Measurements from ENCODE around the gene CASKIN1. TPM values are rescaled to one million over a fixed set of nuclear protein-coding genes. Genes with fewer than 3 reads are reported as not detected.
"Not testable (repeated sequence)": the region's sequence is repeated elsewhere in the genome, so short reads cannot be mapped to it uniquely, and the experiment has no call there.

Gene CASKIN1
- total RNA-seq, 2 experiments from 2014 or later, result 0.05 to 0.63 TPM

DNA sequence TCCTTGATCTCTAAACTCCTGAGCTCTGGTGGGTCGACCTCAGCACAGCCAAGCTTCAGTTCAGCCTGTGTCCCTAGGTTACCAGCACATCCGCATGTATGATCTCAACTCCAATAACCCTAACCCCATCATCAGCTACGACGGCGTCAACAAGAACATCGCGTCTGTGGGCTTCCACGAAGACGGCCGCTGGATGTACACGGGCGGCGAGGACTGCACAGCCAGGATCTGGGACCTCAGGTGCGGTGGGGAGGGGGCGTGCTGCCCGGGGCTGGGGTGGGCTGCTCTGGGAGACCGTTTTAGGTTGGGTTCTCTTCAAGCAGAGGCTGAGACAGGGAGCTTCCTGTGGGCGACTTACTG lies 10.0 kb upstream of the CASKIN1 start:
- POLR2A ChIA-PET, result interaction anchor here (0.5 to 2.0 kb wide), 3 partner anchors 52 to 262 kb away, joined by 3 to 9 read pairs (median 3); partner anchors contain the start of gene TRAF7
- H3K4me3 Mint-ChIP-seq, result peak overlapping the region; percentile 86
- no peak for ATAC-seq
- DNase-seq, result no peak
- peaks cover 18% of the 10 kb centered on the region for H3K36me3 Mint-ChIP-seq (ENCODE audit: low read depth)
- CTCF ChIA-PET, result interaction anchor here (1.4 to 2.1 kb wide), 2 partner anchors 8 to 51 kb away, joined by 3 to 6 read pairs; partner anchors contain the start of genes PGP and TRAF7
- H3K27me3 Mint-ChIP-seq (ENCODE audit: low read depth), result peaks cover 5% of the 10 kb centered on the region
- peak overlapping the region; percentile 84 for H3K27ac Mint-ChIP-seq
- peaks cover 25% of the 10 kb centered on the region for H3K4me1 Mint-ChIP-seq (ENCODE audit: low read depth)
- H3K9me3 Mint-ChIP-seq (ENCODE audit: insufficient read depth), result no peaks in the 10 kb centered on the region

DNA sequence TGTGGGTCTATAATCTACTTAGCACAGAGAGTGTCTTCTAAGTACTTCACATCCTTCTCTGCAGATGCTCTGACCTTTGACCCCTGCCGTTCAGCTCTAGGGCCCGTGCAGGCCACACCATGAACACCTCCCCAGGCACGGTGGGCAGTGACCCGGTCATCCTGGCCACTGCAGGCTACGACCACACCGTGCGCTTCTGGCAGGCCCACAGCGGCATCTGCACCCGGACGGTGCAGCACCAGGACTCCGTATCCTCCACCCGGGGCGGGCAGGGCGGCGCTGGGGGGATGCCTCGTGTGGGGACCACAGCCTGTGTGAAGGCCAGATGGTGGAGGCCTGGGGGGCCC lies 9.5 kb upstream of the CASKIN1 start:
- ATAC-seq (peak; percentile 12), DNase-seq (no peak)
- Mint-ChIP-seq H3K27me3 (ENCODE audit: low read depth) (peaks cover 5% of the 10 kb centered on the region), H3K27ac (peak overlapping the region; percentile 84), H3K9me3 (ENCODE audit: insufficient read depth) (no peaks in the 10 kb centered on the region), H3K4me3 (peak overlapping the region; percentile 86), H3K36me3 (ENCODE audit: low read depth) (peaks cover 18% of the 10 kb centered on the region), H3K4me1 (ENCODE audit: low read depth) (peaks cover 24% of the 10 kb centered on the region)
- ChIA-PET POLR2A (interaction anchor here (0.5 to 2.0 kb wide), 6 partner anchors 8 to 262 kb away, joined by 3 to 9 read pairs (median 4); partner anchors contain the start of genes ECI1, PGP, RPS2 and TRAF7), CTCF (interaction anchor here (1.1 to 2.1 kb wide), 3 partner anchors 9 to 51 kb away, joined by 3 to 6 read pairs (median 5); partner anchors contain the start of genes ECI1, PGP and TRAF7)

DNA sequence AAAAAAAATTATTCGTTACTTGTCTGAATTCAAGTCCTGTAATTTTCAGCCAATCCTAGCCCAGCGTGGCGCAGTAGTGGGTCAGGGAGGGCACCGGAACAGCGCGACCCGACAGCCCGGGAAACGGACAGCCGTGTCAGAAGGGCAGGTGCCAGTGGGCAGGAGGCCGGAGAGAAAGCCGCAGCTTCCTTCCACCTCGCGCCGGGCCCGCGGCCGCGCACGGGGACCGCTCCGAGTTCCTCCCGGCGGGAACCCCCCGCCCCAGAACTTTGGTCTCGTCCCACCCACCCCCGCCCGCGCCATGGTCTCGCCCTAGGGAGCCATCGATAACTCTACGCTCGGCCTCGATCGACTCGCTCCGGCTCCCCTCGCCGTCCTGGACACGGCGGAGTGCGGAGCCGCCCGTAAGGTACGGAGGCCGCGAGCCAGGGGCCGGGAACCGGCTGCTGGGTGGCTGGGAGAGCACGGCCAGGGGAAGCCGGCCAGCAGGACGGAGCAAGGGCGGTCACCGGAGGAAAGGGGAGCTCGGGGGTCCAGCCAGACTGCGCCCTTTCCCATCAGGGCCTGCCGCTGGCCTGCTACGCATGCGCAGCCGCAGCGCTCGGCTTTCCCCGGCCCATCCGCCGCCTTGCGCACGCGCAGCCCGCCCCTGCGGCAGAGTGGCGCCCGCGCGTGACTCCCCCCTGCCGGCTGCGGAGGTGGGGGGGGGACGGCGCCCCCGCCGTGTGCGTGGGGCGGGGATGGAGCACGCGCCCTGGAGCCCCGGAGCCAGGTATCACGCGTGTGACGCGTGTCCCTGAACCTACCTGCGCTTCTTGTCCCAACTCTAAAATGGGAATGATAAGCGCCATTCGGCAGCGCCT lies 8.9 kb upstream of the CASKIN1 start, which contains the start of gene MLST8:
Gene MLST8 (plus strand): TSS at position 351 of the 863 bp plus-strand sequence. CDS start 632 bp downstream, outside the sequence.
- Mint-ChIP-seq H3K27me3 (ENCODE audit: low read depth) (peaks cover 9% of the 10 kb centered on the region), H3K4me3 (peak within 1 kb of the TSS; percentile 86), H3K4me1 (ENCODE audit: low read depth) (peaks cover 24% of the 10 kb centered on the region), H3K27ac (peak within 1 kb of the TSS; percentile 85), H3K36me3 (ENCODE audit: low read depth) (peaks cover 17% of the 10 kb centered on the region), H3K9me3 (ENCODE audit: insufficient read depth) (no peaks in the 10 kb centered on the region)
- peak; percentile 90 for DNase-seq
- CTCF ChIA-PET, result interaction anchor here (1.1 to 2.1 kb wide), 3 partner anchors 9 to 50 kb away, joined by 3 to 6 read pairs (median 5); partner anchors contain the start of genes ECI1, PGP and TRAF7
- peak; percentile 79 for ATAC-seq
- POLR2A ChIA-PET, result interaction anchor here (0.7 to 2.0 kb wide), 5 partner anchors 9 to 240 kb away, joined by 3 to 9 read pairs (median 4); partner anchors contain the start of genes ECI1, PGP, RPS2 and TRAF7

DNA sequence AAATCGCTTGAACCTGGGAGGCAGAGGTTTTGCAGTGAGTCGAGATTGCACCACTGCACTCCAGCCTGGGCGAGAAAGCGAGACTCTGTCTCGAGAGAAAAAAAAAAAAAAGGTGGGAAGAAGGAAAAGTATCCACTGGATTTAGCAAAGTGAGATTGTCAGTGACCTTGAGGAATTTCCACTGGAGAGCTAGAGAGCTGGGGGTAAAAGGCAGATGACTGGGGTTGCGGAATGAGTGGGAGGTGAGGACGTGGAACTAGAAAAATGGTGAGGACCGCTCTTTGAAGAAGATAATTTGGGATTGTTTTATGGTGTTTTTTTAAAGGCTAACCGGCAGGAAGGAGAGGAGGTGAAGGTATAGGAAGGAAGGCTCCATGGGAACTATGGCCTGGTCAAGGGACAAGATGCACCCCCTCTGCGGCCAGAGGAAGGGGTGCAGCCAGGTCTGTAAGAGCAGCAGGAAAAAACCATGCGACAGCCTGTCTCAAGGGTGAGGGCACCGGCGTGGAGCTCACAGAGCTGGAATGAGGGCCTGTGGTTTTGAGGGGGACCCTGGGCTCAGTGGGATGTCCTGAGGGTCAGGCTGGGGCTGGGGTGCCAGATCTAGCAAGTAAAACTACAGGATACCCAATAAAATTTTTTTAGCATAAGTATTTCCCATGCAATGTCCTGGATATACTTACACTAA lies 8.2 kb upstream of the CASKIN1 start:
- POLR2A ChIA-PET, result interaction anchor here (0.7 to 1.6 kb wide), 4 partner anchors 10 to 240 kb away, joined by 3 to 4 read pairs (median 3); partner anchors contain the start of genes ECI1, PGP and RPS2
- Mint-ChIP-seq H3K4me3 (peak overlapping the region; percentile 78), H3K4me1 (ENCODE audit: low read depth) (peaks cover 24% of the 10 kb centered on the region), H3K27ac (peak overlapping the region; percentile 81), H3K9me3 (ENCODE audit: insufficient read depth) (no peaks in the 10 kb centered on the region), H3K36me3 (ENCODE audit: low read depth) (peaks cover 16% of the 10 kb centered on the region), H3K27me3 (ENCODE audit: low read depth) (peaks cover 10% of the 10 kb centered on the region)
- no peak for DNase-seq
- CTCF ChIA-PET, result interaction anchor here (2.1 kb wide), 1 partner anchor 10 kb away, joined by 6 read pairs; the partner anchor contains the start of gene PGP
- no peak for ATAC-seq

DNA sequence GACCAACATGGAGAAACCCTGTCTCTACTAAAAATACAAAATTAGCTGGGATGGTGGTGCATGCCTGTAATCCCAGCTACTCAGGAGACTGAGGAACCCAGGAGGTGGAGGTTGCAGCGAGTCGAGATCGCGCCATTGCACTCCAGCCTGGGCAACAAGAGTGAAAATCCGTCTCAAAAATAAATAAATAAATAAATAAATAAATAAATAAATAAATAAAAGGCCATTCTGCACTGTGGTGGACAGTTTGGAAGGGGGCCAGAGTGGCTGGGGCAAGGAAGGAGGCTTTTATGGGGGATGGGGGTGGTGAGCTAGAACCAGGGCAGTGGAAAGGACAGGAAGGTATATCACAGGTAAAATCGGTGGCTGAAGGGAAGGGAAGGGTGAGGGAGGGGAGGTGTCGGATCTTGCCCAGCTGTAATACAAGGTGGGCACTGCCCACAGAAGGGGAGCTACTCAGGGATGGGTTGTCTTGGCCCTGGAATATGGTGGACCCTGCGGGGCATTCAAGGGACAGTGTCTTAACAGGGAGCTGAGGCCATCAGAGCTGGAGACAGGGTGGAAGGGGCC lies 6.8 kb upstream of the CASKIN1 start:
- ChIA-PET CTCF (interaction anchor here (1.0 kb wide), 1 partner anchor 8 kb away, joined by 3 read pairs; no protein-coding TSS in a partner anchor), POLR2A (interaction anchor here (1.0 kb wide), 1 partner anchor 48 kb away, joined by 3 read pairs; the partner anchor contains the start of gene TRAF7)
- H3K9me3 Mint-ChIP-seq (ENCODE audit: insufficient read depth); H3K27ac Mint-ChIP-seq; DNase-seq; ATAC-seq: not testable (repeated sequence)
- Mint-ChIP-seq H3K27me3 (ENCODE audit: low read depth) (peaks cover 20% of the 10 kb centered on the region), H3K4me1 (ENCODE audit: low read depth) (peaks cover 24% of the 10 kb centered on the region), H3K4me3 (peak overlapping the region; percentile 2), H3K36me3 (ENCODE audit: low read depth) (peaks cover 15% of the 10 kb centered on the region)

DNA sequence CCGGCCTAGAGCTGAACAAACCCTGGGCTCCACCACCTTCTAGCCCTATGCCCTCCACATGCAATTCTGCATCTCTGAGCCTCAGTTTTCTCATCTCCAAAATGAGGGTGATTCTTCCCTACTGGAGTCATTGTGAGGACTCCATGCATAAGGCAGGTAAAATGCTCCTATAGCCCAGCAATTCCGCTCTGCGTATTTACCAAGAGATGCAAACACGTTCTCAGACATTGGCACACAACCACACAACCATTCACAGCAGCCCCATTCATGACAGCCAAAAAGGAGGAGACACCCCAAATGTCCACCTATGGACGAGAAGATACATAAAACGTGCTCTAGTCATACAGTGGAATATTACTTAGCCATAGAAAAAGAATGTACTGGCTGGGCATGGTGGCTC lies 3.9 kb upstream of the CASKIN1 start:
- CTCF ChIA-PET, result no interaction called here
- Mint-ChIP-seq H3K27ac (no peak overlapping the region), H3K4me3 (no peak overlapping the region), H3K36me3 (ENCODE audit: low read depth) (no peaks in the 10 kb centered on the region), H3K9me3 (ENCODE audit: insufficient read depth) (no peaks in the 10 kb centered on the region), H3K4me1 (ENCODE audit: low read depth) (peaks cover 7% of the 10 kb centered on the region), H3K27me3 (ENCODE audit: low read depth) (peaks cover 37% of the 10 kb centered on the region)
- POLR2A ChIA-PET, result interaction anchor here (1.2 kb wide), 1 partner anchor 14 kb away, joined by 3 read pairs; the partner anchor contains the start of gene PGP
- DNase-seq (no peak), ATAC-seq (no peak)

DNA sequence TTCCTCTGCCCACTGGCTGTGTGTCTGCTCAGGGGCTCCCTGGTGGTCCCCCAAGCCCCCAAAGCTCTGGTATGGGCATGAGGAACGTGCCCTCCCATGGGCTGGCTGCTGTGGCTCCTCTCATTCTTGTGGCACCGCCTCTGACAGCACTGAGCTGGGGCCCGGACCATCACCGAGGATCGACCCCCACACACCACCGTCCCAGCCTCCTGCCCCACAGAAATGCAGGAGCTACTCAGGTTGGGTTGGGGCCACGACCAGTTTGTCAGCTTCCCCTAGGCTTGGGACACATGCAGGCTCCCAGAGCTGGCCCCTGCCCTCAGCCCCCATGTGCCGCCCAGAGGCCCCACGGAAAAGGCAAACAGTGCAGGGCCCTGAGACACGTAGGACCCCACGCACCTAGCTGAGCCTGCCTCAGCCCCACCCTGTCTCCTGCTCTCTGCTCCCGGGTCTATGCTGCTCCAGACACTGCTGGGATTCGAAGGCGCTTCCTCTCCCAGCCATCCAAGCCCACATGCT lies 3.3 kb upstream of the CASKIN1 start:
- DNase-seq (no peak), ATAC-seq (no peak)
- Mint-ChIP-seq H3K4me1 (ENCODE audit: low read depth) (peaks cover 7% of the 10 kb centered on the region), H3K9me3 (ENCODE audit: insufficient read depth) (no peaks in the 10 kb centered on the region), H3K27ac (no peak overlapping the region), H3K27me3 (ENCODE audit: low read depth) (peaks cover 42% of the 10 kb centered on the region), H3K36me3 (ENCODE audit: low read depth) (no peaks in the 10 kb centered on the region), H3K4me3 (no peak overlapping the region)
- CTCF ChIA-PET, result no interaction called here
- POLR2A ChIA-PET, result interaction anchor here (1.2 kb wide), 1 partner anchor 15 kb away, joined by 3 read pairs; the partner anchor contains the start of gene PGP

DNA sequence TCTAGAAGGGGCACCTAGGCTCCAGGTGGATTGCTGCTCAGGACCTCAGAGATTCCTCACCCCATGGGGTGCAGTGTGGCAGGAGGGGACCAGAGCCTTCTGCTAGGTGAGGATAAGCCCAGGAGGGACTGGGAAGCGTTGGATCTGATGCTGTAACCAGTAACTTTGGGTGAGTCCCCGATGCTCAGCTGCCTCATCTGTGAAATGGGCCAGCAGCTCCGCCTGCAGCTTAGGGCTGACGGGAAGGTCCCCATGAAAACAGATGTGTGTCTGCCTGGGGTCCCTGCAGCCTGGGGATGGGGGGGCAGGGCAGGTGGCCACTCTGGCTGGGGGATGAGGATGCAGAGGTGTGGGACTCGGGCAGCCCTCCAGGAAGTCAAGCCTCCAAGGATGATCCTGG lies 2.7 kb upstream of the CASKIN1 start:
- Mint-ChIP-seq H3K4me3 (no peak overlapping the region), H3K27ac (no peak overlapping the region), H3K27me3 (ENCODE audit: low read depth) (peaks cover 48% of the 10 kb centered on the region), H3K4me1 (ENCODE audit: low read depth) (peaks cover 3% of the 10 kb centered on the region), H3K36me3 (ENCODE audit: low read depth) (no peaks in the 10 kb centered on the region), H3K9me3 (ENCODE audit: insufficient read depth) (no peaks in the 10 kb centered on the region)
- CTCF ChIA-PET, result no interaction called here
- ATAC-seq, result no peak
- no peak for DNase-seq
- POLR2A ChIA-PET, result interaction anchor here (1.2 kb wide), 1 partner anchor 16 kb away, joined by 3 read pairs; the partner anchor contains the start of gene PGP

DNA sequence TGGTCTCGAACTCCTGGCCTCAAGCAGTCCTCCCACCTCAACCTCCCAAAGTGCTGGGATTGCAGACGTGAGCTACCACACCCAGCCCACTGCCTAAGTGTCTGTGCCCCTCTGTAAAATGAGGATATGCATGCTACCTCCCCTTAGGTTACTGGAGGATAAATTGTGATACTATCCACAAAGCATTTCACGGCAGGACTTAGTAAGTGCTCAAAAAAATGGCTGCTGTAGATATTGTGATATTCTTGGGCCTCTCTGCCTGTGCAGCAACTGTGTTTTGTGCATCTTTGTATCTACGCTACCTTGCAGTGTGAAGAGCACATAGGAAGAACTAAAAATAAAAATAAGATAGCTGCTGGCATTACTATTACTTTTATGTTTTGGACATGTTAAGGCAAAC lies 1.9 kb upstream of the CASKIN1 start:
- H3K4me1 Mint-ChIP-seq (ENCODE audit: low read depth), result peaks cover 3% of the 10 kb centered on the region

DNA sequence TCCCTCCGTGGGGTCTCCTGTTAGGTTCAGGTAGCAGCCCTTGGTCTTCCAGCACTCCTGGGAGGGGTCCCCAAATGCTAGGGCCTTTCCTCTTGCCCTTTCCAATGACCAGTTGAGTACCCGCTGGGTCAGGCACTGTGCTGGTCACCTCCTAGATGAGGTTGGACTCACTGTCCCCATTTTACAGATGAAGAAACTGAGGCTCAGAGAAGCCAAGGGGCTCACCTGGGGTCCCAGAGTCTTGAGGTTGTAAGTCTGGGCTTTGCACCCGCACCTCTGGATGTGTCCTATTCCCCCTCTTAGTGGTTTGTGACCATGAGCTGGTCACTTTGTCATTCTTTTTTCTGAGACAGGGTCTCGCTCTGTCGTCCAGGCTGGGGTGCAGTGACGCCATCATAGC lies 1.4 kb upstream of the CASKIN1 start:
- ChIA-PET POLR2A (no interaction called here), CTCF (no interaction called here)
- no peak overlapping the region for H3K4me3 Mint-ChIP-seq
- H3K36me3 Mint-ChIP-seq (ENCODE audit: low read depth), result no peaks in the 10 kb centered on the region
- ATAC-seq (no peak), DNase-seq (no peak)
- no peaks in the 10 kb centered on the region for H3K9me3 Mint-ChIP-seq (ENCODE audit: insufficient read depth)
- H3K27me3 Mint-ChIP-seq (ENCODE audit: low read depth), result peaks cover 49% of the 10 kb centered on the region
- peaks cover 3% of the 10 kb centered on the region for H3K4me1 Mint-ChIP-seq (ENCODE audit: low read depth)
- no peak overlapping the region for H3K27ac Mint-ChIP-seq

More for the DNA sequence above, 1.9 kb upstream of the CASKIN1 start:
- Mint-ChIP-seq H3K36me3 (ENCODE audit: low read depth) (no peaks in the 10 kb centered on the region), H3K27me3 (ENCODE audit: low read depth) (peaks cover 49% of the 10 kb centered on the region), H3K27ac (no peak overlapping the region), H3K9me3 (ENCODE audit: insufficient read depth) (no peaks in the 10 kb centered on the region), H3K4me3 (no peak overlapping the region)
- CTCF ChIA-PET, result no interaction called here
- ATAC-seq (no peak), DNase-seq (no peak)
- POLR2A ChIA-PET, result no interaction called here

DNA sequence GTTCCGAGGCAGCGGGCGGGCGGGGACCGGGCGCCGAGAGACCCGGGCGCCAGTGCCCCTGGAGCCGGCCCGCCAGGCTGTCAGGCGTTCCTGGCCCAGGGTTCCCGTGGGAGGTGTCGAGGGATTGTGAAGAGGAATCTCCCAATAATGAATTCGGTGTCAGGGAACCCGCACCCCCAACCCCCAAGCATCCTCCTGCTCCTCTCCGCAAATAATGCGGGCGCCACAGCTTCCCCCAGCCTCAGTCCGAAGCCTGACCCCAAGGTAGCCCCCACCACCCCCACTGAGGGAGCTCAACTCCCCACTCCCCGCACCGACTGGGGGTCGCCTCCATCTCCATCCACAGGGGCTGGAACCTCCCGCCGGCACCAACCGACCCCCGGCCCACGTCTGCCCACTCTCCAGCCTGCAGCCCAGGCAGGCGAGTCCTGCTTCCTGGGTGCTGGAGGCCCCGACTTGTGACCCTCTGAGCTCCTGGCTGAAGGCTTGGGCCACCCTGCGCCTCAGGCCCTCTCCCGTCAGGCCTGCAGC lies 641 bp upstream of the CASKIN1 start:
- Mint-ChIP-seq H3K27me3 (ENCODE audit: low read depth) (peaks cover 45% of the 10 kb centered on the region), H3K4me3 (peak overlapping the region; percentile 25)
- no peak for DNase-seq

More for the DNA sequence above, 641 bp upstream of the CASKIN1 start:
- H3K9me3 Mint-ChIP-seq (ENCODE audit: insufficient read depth), result no peaks in the 10 kb centered on the region
- ChIA-PET CTCF (no interaction called here), POLR2A (interaction anchor here (0.8 kb wide), 1 partner anchor 43 kb away, joined by 4 read pairs; no protein-coding TSS in a partner anchor)
- H3K27ac Mint-ChIP-seq, result no peak overlapping the region
- no peak for ATAC-seq
- H3K36me3 Mint-ChIP-seq (ENCODE audit: low read depth), result no peaks in the 10 kb centered on the region
- peaks cover 3% of the 10 kb centered on the region for H3K4me1 Mint-ChIP-seq (ENCODE audit: low read depth)

All from activated CD8-positive, alpha-beta T cell treated with anti-CD3 and anti-CD28 coated beads, Interleukin-2, amount 10 ng/mL, durations not matched to agents 7 days and 5 days (primary cell).